Stimulated activated CD4-positive, alpha-beta T cell treated with anti-CD3 and anti-CD28 coated beads, Interleukin-4, amount 100 ng/mL, for 4 hours (primary cell): ENCODE results near the gene DENND2C.

ENCODE experiments used
- DNase-seq, 2 experiments: peaks; one replicate each; pipeline ENCODE4 v3.0.0-alpha.2; 2020

DENND2C gene

DNA sequence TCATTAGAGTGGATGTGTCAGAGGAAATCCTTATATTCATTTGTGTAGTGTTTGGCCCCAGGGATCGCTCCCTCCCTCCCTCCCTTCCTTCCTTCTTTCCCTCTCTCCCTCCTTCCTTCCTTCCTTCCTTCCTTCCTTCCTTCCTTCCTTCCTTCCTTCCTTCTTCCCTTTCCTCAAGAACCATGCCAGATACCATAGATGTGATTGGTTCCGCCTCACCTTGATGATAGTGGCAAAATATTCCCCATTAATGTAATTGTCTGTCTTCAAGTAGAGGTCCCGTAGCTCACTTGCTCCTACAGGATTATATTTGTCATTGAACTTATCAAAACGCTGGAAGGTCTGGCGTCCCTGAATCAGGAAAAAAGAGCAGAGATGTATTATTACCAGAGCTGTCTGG, 7.8 kb upstream of the DENND2C start:
- no peak for DNase-seq

- no peak for DNase-seq
Observed at GRCh38 chr1:114676115-114676514, 6.3 kb upstream of the DENND2C start.

- no peak for DNase-seq
Observed at GRCh38 chr1:114671939-114672275, 2.1 kb upstream of the DENND2C start.

DNA sequence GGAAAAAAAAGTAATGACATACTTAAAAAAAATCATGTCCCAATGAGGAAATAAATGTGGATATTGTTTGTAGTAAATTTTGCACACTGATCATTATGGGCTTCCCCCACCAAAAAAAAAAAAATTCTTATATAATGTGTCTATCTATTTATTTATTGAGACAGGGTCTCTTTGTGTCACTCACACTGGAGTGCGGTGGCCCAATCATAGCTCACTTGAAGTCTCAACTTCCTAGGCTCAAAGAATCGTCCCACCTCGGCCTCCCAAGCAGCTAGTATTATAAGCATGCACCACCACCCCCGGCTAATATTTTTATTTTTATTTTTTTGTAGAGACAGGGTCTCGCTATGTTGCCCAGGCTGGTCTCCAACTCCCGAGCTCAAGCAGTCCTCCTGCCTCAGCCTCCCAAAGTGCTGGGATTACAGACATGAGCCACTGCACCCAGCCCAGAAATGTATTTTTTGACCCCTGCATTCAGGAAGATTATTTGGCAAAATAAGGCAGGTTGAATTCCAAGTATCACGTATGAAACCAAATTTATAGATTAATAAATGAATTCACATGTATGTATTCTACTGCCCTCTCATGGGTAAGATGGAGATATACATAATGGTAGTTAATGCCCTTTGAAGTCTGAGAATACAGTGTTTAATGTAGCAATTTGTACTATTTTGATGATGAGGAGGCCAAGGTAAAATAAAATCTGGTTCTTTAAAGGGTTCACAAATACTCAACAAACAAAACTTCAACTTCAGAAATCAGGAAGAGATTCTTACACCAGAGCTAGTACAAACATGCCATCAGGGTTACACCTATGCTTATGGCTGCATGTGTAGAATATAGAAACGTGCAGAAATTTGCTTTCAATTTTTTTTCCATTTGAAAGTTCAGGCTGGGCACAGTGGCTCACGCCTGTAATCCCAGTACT, 1.4 kb upstream of the DENND2C start:
- no peak for DNase-seq

DNA sequence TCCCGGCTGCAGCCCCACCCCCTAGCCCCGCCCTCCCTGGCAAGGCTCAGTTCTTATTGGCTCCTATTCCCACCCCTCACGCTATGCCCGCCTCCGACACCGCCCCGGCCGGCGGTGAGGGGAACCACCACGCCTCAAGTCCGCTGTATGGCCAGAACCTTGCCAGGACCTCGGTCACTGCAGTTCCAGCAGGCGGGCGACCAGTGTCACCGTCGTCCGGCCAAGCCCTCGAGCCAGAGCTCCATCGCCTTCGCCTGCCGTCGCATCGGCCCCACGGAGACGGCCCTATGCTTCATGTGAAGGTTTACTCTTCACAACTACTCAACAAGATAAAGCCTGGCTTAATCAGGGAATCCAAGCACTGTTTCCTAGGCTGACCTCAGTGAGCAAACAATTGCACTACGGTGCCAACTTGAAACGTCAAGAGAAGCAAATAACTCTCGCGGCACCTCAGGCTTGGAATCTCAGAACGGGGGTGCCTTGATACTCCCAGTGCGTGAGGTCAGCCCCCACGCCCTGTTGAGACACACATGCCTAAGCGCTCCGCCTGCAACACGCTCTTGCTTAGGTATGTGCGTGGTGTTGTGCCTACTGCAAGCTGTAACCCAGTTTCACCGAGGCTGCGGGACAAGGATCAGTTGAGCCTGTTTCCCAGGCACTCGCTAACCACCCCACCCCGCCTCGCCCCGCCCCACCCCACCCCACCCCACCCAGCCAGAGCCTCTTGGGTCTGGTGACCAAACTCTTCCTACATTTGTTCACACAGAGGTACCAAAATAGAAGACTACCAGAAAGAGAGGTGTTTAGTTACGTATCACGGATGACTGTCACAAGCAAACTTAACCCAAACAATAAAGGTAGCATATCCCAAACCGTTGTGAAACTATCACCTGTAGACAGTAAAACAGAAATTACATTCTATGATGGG, 498 bp upstream of the DENND2C start:
- peak; percentile 78 to 86 for DNase-seq

DNA sequence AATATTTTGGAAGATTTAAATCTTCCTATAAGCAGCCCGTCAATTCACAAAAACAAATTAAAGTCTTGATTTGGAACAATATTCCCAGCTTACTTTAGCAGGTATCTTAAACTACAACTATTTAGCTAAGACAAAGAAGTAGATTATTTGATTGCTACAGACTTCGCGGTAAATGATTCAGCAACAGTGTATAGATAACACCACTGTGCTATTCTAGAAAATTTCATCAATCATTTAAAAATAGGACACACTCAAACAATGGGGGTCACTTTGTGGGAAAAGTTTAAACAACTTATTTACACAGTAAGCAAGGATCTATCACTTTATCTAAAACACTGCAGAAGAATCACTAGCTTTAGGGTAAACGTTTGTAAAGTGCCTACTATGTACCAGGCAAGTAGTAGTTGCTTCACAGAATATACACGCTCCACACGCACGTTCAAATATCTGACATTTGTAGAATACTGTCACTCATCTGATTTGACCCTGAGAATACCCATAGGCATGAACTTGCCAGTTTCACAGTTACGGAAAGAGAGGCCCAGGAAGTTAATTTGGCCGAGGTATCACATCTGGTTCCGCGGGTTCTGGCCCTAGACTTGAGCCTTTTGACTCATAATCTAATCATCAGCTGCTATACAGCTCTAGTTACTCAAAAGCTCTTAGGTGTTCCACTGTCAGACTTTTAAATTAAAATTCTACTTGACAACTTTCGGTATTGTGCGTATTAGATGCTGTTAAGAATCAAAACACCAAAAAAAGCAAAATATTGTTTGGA, 876 bp downstream of the DENND2C start:
- no peak for DNase-seq

DNA sequence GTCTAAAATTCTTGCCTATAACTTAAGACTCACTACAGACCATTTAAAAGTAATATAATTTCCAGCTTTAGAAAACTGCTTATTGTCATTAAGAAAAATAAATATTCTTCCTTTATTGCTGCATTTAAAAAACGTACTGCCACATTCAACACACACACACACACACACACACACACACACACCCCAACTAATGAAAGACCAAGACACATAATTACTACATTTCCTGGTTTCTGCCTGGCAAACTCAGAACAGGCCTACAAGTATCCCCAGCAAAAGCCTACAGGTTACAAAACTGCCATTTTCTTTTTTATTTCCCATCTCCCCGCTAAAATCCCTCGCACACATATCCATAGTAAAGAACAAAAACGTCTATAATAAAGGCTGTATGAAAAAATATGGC, 1.5 kb downstream of the DENND2C start:
- no peak for DNase-seq

GRCh38 chr1:114666954-114667353, 2.9 kb downstream of the DENND2C start:
- DNase-seq = no peak

DNA sequence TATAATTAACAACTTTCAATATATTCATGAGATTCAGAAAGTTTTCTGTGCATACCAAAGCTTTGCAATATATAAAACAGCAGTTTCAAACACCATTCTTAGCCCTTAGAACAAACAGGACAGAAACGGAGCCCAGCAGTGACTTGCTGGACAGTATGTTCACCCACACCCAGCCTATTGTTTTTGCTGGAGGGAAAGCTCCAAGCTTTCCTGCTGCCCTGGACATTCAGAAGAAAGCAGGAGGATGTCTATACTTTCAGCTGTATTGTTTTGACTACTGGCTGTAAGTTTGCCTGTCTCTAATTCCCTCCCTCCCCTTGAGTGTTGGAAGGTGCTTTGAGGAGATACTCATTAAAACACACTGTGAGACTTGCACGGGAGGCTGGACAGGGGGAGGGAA, 9.6 kb downstream of the DENND2C start:
- no peak for DNase-seq

DNA sequence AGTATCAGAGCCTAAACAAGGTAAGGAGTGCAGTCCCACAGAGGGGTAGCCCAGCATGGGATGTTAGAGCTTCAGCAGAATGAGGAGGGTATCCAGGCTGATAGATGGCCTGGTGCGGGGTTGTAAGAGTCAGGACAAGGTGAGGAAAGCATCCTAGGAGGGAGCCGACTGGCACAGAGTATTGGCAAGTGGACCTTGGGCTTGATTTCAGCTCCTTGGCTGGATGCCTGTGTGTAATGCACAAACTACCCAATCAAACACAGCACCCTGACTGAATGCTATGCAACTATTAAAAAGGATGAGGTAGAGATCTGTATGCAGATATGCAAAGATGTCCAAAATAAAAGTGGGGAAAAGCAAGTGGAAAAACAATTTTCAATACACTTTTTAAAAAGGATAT, 18.0 kb downstream of the DENND2C start:
- DNase-seq = no peak

- no peak for DNase-seq
Observed at GRCh38 chr1:114648503-114648902, 21.3 kb downstream of the DENND2C start.

DNA sequence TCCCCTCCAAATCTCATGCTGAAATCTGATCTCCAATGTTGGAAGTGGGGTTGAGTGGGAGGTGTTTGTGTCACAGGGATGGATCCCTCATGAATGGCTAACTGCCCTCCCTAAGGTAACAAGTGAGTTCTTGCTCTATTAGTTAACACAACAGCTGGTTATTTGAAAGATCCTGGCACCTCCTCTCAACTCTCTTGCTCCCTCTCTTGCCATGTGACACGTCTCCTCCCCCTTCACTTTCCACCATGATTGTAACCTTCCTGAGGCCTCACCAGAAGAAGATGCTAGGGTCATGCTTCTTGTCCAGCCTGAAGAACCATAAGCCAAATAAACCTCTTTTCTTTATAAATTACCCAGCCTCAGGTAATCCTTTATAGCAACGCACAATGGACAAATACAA, 28.5 kb downstream of the DENND2C start:
- no peak for DNase-seq

DNA sequence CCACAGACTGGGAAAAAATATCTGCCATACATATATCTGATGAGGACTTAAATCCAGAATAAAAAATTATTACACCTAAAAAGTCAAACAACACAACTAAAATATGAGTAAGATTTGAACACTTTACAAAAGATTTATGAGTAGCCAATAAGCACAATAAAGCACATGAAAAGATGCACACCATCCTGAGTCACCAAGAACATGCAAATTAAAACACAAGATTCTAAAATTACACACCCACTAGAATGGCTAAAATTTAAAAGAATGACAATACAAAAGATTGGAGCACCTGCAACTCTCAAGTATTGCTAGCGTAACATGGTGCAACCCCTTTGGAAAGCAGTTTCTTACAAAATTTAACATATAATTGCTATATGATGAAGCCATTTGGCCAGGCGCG, 30.9 kb downstream of the DENND2C start:
- DNase-seq = no peak

DNA sequence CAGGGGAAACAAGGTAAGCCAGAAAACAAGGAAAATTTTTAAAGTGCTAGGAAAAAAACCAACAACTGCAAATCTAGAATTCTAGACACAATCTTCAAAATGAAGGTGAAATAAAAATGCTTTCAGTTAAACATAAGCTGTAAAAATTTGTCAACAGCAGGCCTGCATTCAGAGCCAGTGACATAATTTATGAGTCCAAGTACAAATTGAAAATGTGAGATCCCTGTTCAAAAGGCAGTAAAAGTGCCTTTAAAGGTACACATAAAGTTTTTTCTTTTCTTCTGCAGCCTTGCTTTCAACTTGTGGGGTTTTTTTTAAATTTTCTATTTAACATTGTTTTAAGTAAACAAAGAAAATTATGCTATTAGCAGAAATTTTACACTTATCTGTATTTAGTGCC, 37.4 kb downstream of the DENND2C start:
- no peak for DNase-seq

GRCh38 chr1:114627107-114627506, 42.7 kb downstream of the DENND2C start:
- no peak for DNase-seq

- DNase-seq = no peak
Observed at GRCh38 chr1:114623364-114623763, 46.5 kb downstream of the DENND2C start.

DNA sequence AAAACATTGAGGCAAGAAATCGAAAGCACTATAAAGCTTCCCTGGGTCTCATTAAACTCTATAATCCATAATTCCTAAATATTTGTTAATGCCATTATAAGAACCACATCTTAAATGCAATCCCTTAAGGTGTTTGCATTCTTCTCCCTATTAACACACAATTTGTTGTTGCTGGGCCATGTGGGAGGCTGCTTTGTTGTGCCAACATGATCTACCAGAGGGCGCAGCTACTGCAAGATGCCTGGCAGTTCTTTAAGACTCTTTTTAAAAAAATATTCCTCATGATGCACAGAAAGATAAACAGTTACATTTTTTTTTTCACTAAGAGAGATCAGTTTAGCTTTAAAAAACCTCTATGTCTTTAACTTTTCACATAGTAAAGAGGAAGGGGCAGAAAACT, 49.4 kb downstream of the DENND2C start:
- DNase-seq = no peak

- no peak for DNase-seq
Observed at GRCh38 chr1:114618606-114619005, 51.2 kb downstream of the DENND2C start.

- DNase-seq = no peak
Observed at GRCh38 chr1:114610546-114611245, 59.2 kb downstream of the DENND2C start.

GRCh38 chr1:114609826-114610225, 60.0 kb downstream of the DENND2C start:
- no peak for DNase-seq

DNA sequence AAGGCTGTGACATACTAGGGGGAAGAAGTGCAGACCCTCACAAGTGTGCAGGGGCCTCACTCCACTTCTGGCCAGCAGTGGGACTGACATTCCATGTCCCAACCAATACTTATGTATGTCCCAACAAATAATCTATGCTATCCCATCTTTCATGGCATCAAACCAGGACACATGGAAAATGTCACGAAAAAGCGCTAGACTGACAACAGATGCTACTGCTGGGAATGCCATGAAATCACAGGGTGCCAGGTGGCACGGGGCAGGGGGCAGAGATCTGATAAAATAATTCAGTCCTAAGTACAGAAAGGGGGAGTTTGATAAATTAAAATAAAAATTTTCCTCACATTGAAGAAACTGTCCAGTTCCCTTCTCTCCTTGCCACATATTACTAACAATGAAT, 60.8 kb downstream of the DENND2C start:
- no peak for DNase-seq

- DNase-seq = no peak
Observed at GRCh38 chr1:114607223-114607622, 62.6 kb downstream of the DENND2C start.

GRCh38 chr1:114597949-114598348, 71.9 kb downstream of the DENND2C start:
- no peak for DNase-seq
